ENCODE measurements around the gene GRAMD2B. TPM values are rescaled to one million over a fixed set of nuclear protein-coding genes. Genes with fewer than 3 reads are reported as not detected.

Gene GRAMD2B
- total and polyA plus RNA-seq, 2 of the 13 experiments (the other 11 are each of a cell fraction or from before 2014, with no cell fraction given) = 8.1 to 10.6 TPM

DNA sequence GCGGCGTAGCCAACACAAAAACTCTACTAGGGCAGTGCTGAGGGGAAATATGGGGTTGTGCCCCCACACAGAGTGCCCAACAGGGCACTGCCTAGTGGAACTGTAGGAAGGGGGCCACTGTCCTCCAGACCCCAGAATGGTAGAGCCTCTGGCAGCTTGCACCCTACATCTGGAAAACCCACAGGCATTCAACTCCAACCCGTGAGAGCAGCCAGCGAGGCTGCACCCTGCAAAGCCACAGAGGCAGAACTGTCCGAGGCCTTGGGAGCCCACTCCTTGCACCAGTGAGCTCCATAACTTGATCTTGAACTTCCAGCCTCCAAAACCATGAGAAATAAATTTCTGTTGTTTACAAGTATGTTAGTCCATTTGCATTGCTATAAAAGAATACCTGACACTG is 27.7 kb downstream of the GRAMD2B start:
- no peaks in the 10 kb centered on the region for H3K4me1 ChIP-seq (ENCODE audit: insufficient read depth, low read length)
- H3K9me3 ChIP-seq (ENCODE audit: low read length) = no peaks in the 10 kb centered on the region
- FAIRE-seq (no peak), ATAC-seq (no peak), DNase-seq (ENCODE audit: low spot score) (no peak)
- H2AFZ ChIP-seq (ENCODE audit: low read length) = no peak overlapping the region
- in situ Hi-C loops (cut with HindIII; ENCODE audit: extremely low pct_ligation_motif_present, low pct_unique_long_range_greater_than_20kb) (no loop called here), intact Hi-C loops (cut with micrococcal nuclease; ENCODE audit: unreplicated experiment) (no loop called here)
- H3K9ac ChIP-seq (ENCODE audit: insufficient read depth, low read depth, low read length) = no peak overlapping the region
- TF ChIP-seq ZNF83 (CRISPR knock-in tag; IDR thresholded peaks at IDR 0.05; ENCODE audit: borderline replicate concordance) (no peak), ZFP36 (IDR thresholded peaks at IDR 0.05; ENCODE audit: borderline replicate concordance, low read depth, low read length, partially characterized antibody) (no peak), ETV6 (CRISPR knock-in tag; conservative IDR thresholded peaks at IDR 0.05) (no peak), PCBP1 (IDR thresholded peaks at IDR 0.05; ENCODE audit: borderline replicate concordance, low read depth, low read length) (no peak), ZNF354B (CRISPR knock-in tag; IDR thresholded peaks at IDR 0.05) (no peak), TFE3 (CRISPR knock-in tag; IDR thresholded peaks at IDR 0.05) (no peak)
- TF ChIP-seq, protein P1, sequence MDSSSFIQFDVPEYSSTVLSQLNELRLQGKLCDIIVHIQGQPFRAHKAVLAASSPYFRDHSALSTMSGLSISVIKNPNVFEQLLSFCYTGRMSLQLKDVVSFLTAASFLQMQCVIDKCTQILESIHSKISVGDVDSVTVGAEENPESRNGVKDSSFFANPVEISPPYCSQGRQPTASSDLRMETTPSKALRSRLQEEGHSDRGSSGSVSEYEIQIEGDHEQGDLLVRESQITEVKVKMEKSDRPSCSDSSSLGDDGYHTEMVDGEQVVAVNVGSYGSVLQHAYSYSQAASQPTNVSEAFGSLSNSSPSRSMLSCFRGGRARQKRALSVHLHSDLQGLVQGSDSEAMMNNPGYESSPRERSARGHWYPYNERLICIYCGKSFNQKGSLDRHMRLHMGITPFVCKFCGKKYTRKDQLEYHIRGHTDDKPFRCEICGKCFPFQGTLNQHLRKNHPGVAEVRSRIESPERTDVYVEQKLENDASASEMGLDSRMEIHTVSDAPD (CRISPR knock-in tag; IDR thresholded peaks at IDR 0.05) = no peak
- CTCF ChIA-PET (ENCODE audit: low intra/inter-chr PET ratio, low total read pairs) = no interaction called here
- H3K4me2 ChIP-seq (ENCODE audit: low read depth, low read length) = no peak overlapping the region
- H3K79me2 ChIP-seq (ENCODE audit: insufficient read depth, low read length) = no peaks in the 10 kb centered on the region
- no peak overlapping the region for H3K4me3 ChIP-seq (replicated peaks in 1 of 3; ENCODE audit: insufficient read depth in 1 of 3, low read depth in 2 of 3, low read length in 3 of 3)
- no peaks in the 10 kb centered on the region for H4K20me1 ChIP-seq (ENCODE audit: insufficient read depth, low read length)
- POLR2A ChIA-PET = no interaction called here
- no TSS peak for BruUV-seq (replicated peaks)
- no peaks in the 10 kb centered on the region for H3K27me3 ChIP-seq (ENCODE audit: control insufficient read depth in 1 of 2, insufficient read depth in 2 of 2, low read length in 2 of 2)
- H3K27ac ChIP-seq (ENCODE audit: extremely low read length, insufficient read depth, low read length) = no peak overlapping the region
- WGBS (ENCODE audit: low lambda C conversion rate) = 76% methylated on average over 4 of the region's 5 CpGs
- no peaks in the 10 kb centered on the region; a peak in 1 of 5 replicates for H3K36me3 ChIP-seq (replicated peaks in 1 of 2; ENCODE audit: control insufficient read depth in 1 of 2, insufficient read depth in 2 of 2, low read length in 2 of 2)

Measured in HepG2 (cell line).